CD14-positive monocyte (primary cell): ENCODE measurements around the gene C2orf80. TPM values are rescaled to one million over a fixed set of nuclear protein-coding genes. Genes with fewer than 3 reads are reported as not detected.

Experiments
- DNase-seq, 3 donors: peaks; one replicate each; pipeline ENCODE4 v3.0.0-alpha.2; 2011 to 2022
- H2AFZ ChIP-seq: 2 replicates; pipeline ENCODE4 v1.6.0; 2012; ENCODE audit warnings: mild to moderate bottlenecking, low read depth, low read length, inconsistent platforms; ENCODE audit not compliant: insufficient read depth, poor library complexity, severe bottlenecking
- H3K27ac ChIP-seq, 2 donors: 1 replicate in 1 of 2; 2 replicates in 1 of 2; pipeline ENCODE4 v1.5.1; 2012 to 2013; ENCODE audit warnings: low read length in 2 of 2, control low read depth in 1 of 2, inconsistent platforms in 1 of 2, low read depth in 1 of 2, mild to moderate bottlenecking in 1 of 2
- H3K27me3 ChIP-seq, 2 donors: one replicate each; pipeline versions ENCODE4 v1.6.0 to v1.6.1; 2011 to 2013; ENCODE audit warnings: low read length in 2 of 2; ENCODE audit not compliant: control insufficient read depth in 2 of 2, insufficient read depth in 2 of 2
- H3K36me3 ChIP-seq, 2 donors: replicated peaks in 1 of 2; 1 replicate in 1 of 2; 2 replicates in 1 of 2; pipeline versions ENCODE4 v1.5.1 to v1.6.1; 2012 to 2013; ENCODE audit warnings: low read length in 2 of 2, control low read depth in 1 of 2, inconsistent platforms in 1 of 2, mild to moderate bottlenecking in 1 of 2; ENCODE audit not compliant: insufficient read depth in 2 of 2, control insufficient read depth in 1 of 2
- H3K4me1 ChIP-seq, 2 donors: 1 replicate in 1 of 2; 2 replicates in 1 of 2; pipeline versions ENCODE4 v1.5.1 to v1.6.1; 2012 to 2013; ENCODE audit warnings: low read length in 2 of 2, control low read depth in 1 of 2, inconsistent platforms in 1 of 2, mild to moderate bottlenecking in 1 of 2, moderate library complexity in 1 of 2; ENCODE audit not compliant: insufficient read depth in 2 of 2, control insufficient read depth in 1 of 2
- H3K4me2 ChIP-seq: replicated peaks from 2 replicates; pipeline ENCODE3; 2012; ENCODE audit warnings: low read length, moderate library complexity, mild to moderate bottlenecking; ENCODE audit not compliant: poor library complexity, severe bottlenecking; ENCODE audit errors: extremely low read depth
- H3K4me3 ChIP-seq, 3 experiments: fragments of 200-600 bp in 1 of 3; sonication (generic) in 1 of 3; replicated peaks in 1 of 3; 1 replicate in 2 of 3; 2 replicates in 1 of 3; pipeline ENCODE4 v1.5.1; 2011 to 2013; ENCODE audit warnings: low read length in 3 of 3, mild to moderate bottlenecking in 3 of 3, control low read depth in 2 of 3, low read depth in 2 of 3, inconsistent platforms in 1 of 3, moderate library complexity in 1 of 3
- H3K79me2 ChIP-seq: 2 replicates; pipeline ENCODE4 v1.6.0; 2012; ENCODE audit warnings: mild to moderate bottlenecking, control low read depth, inconsistent platforms, low read length, moderate library complexity; ENCODE audit not compliant: insufficient read depth
- H3K9ac ChIP-seq: 2 replicates; pipeline ENCODE4 v1.6.0; 2017; ENCODE audit warnings: low read length, mild to moderate bottlenecking; ENCODE audit not compliant: insufficient read depth, poor library complexity, severe bottlenecking
- H3K9me3 ChIP-seq, 2 donors: replicated peaks in 1 of 2; 1 replicate in 1 of 2; 2 replicates in 1 of 2; pipeline versions ENCODE4 v1.5.1 to v1.6.1; 2012 to 2013; ENCODE audit warnings: low read length in 2 of 2, control low read depth in 1 of 2; ENCODE audit not compliant: control insufficient read depth in 1 of 2, insufficient read depth in 1 of 2
- H4K20me1 ChIP-seq: 2 replicates; pipeline ENCODE4 v1.6.0; 2012; ENCODE audit warnings: mild to moderate bottlenecking, low read length, control low read depth, moderate library complexity; ENCODE audit not compliant: insufficient read depth
- H3K27ac Mint-ChIP-seq, 7 donors: one replicate each; pipeline ENCODE4 v1.8.0; 2020; ENCODE audit warnings: mild to moderate bottlenecking in 7 of 7, mixed read lengths in 7 of 7, moderate library complexity in 6 of 7, inconsistent platforms in 2 of 7
- H3K27me3 Mint-ChIP-seq, 3 donors: one replicate each; pipeline ENCODE4 v1.8.0; 2021 to 2022; ENCODE audit warnings: low read depth in 3 of 3, mild to moderate bottlenecking in 3 of 3, mixed read lengths in 3 of 3, moderate library complexity in 3 of 3, inconsistent platforms in 1 of 3
- H3K36me3 Mint-ChIP-seq, 2 donors: one replicate each; pipeline ENCODE4 v1.8.0; 2020; ENCODE audit warnings: mixed read lengths in 2 of 2, inconsistent platforms in 1 of 2, mild to moderate bottlenecking in 1 of 2
- H3K4me1 Mint-ChIP-seq: one replicate; pipeline ENCODE4 v1.8.0; 2020; ENCODE audit warnings: mild to moderate bottlenecking, mixed read lengths
- H3K4me3 Mint-ChIP-seq, 2 donors: one replicate each; pipeline ENCODE4 v1.8.0; 2020; ENCODE audit warnings: mild to moderate bottlenecking in 2 of 2, mixed read lengths in 2 of 2, moderate library complexity in 1 of 2
- H3K9me3 Mint-ChIP-seq, 7 donors: one replicate each; pipeline ENCODE4 v1.8.0; 2020 to 2022; ENCODE audit warnings: mixed read lengths in 7 of 7, mild to moderate bottlenecking in 6 of 7, moderate library complexity in 6 of 7, inconsistent platforms in 2 of 7
- WGBS: methylation state at CpG from one replicate; pipeline ENCODE4 v1.1.5; 2013; ENCODE audit warnings: missing lambda C conversion rate; ENCODE audit not compliant: insufficient coverage; 5-methylcytosine and 5-hydroxymethylcytosine counted together
- intact Hi-C, 2 donors: fragments of 100-400 bp; cut with micrococcal nuclease; formaldehyde crosslinking; loops; one replicate each; pipeline versions ENCODE4 v1.15.0 to v1.15.1; 2023
- polyA plus RNA-seq, 3 donors: library from polyadenylated mRNA; depleted of rRNA in 1 of 3; unstranded in 2 of 3; stranded (reverse) in 1 of 3; fragments of 300-500 nt in 2 of 3; fragments of >200 nt in 1 of 3; fragmentation: Illumina TruSeq in 2 of 3; gene quantifications; 1 replicate in 2 of 3; 2 replicates in 1 of 3; pipeline ENCODE4 v1.2.3, GENCODE V29; 2012 to 2021
- TF ChIP-seq, protein P1 (sequence below): fragments of 200-600 bp; IDR thresholded peaks from one replicate; pipeline ENCODE4 v1.8.0; 2022; ENCODE audit warnings: antibody characterized with exemption, mild to moderate bottlenecking

The C2orf80 gene
- polyA plus RNA-seq, 3 donors: not detected

DNA sequence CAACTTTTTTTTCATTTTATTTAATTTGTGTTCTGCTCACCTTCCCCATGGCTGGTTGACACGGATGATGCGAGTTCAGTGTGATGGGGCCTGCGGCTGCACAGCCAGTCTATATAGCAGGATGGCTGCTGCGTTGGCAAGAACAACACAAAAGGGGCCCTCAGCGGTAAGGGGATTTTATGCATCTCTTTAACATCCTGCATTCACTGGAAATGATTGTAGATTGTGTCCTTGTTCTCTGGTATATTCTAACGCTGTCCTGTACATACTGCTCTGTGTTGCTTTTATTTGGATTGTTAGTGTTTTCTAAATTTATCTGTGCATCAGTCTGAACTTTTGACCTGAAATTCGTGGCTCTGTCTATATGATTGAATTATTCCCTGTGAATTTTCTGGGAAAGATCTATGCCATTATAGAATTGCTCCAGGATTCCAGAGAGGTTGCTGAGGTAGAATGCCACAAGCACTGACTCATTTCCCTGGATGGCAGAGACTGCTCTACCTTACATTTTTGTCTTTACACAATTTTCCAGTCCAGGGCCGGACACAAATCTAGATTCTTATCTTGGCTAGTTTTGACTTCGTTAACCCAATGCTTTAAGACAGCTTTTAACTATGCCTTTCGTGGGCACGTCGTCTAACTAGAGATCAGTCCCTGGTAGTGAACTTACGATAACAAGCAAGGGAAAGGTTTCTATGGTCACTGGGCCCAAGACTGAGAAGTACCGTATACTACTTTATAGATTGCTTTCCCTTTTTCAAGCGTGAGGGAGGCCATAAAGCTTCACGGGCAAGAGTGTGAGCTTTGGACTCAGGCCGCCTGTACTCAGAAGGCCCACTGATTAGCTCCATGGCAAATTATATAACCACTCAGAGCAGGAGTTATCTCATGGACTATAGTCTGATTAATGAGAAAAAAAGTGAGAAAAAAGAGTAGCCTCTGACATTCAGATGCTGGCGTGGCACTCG is 59.8 kb downstream of the C2orf80 start, which contains the start of gene CRYGC:
Gene CRYGC, minus strand, starts transcription at position 85 of the 968 bp plus-strand sequence. Its CDS starts 36 bp downstream, at position 49.
- H3K4me3 Mint-ChIP-seq: no peak within 1 kb of the TSS

DNA sequence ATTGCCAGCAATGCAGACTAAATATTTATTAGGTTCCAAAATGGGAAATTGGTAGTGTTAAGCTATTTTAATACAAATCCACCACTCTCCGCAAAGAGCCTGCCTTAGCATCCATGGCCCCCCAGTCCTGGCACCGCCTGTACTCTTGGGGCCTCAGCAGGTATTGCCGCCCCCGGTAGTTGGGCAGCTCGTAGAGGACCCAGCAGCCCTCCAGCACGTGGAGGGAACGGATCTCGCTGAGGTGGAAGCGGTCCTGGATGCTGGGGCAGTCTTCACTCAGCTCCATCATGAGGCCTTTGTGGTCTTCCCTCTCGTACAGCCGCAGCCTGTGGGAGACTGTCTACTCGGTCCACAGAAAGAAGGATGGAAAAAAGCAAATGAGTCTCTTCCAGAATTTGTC is 61.7 kb downstream of the C2orf80 start:
- Mint-ChIP-seq H3K9me3 (peaks cover 0 to 1% (median 0%) of the 10 kb centered on the region in 7 donors), H3K4me1 (peaks cover 19% of the 10 kb centered on the region), H3K4me3 (no peak overlapping the region), H3K36me3 (peaks cover 0 to 1% of the 10 kb centered on the region in 2 donors), H3K27ac (no peak overlapping the region), H3K27me3 (peaks cover 4 to 18% (median 15%) of the 10 kb centered on the region in 3 donors)
- no peak for DNase-seq
- no peaks in the 10 kb centered on the region for H3K79me2 ChIP-seq
- no peak overlapping the region for H3K4me3 ChIP-seq
- no peaks in the 10 kb centered on the region for H3K9me3 ChIP-seq
- peaks cover 4 to 11% of the 10 kb centered on the region in 2 donors for H3K4me1 ChIP-seq
- no peak overlapping the region for H3K4me2 ChIP-seq
- TF ChIP-seq, protein P1, sequence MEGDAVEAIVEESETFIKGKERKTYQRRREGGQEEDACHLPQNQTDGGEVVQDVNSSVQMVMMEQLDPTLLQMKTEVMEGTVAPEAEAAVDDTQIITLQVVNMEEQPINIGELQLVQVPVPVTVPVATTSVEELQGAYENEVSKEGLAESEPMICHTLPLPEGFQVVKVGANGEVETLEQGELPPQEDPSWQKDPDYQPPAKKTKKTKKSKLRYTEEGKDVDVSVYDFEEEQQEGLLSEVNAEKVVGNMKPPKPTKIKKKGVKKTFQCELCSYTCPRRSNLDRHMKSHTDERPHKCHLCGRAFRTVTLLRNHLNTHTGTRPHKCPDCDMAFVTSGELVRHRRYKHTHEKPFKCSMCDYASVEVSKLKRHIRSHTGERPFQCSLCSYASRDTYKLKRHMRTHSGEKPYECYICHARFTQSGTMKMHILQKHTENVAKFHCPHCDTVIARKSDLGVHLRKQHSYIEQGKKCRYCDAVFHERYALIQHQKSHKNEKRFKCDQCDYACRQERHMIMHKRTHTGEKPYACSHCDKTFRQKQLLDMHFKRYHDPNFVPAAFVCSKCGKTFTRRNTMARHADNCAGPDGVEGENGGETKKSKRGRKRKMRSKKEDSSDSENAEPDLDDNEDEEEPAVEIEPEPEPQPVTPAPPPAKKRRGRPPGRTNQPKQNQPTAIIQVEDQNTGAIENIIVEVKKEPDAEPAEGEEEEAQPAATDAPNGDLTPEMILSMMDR: no peak
- H3K27ac ChIP-seq: no peak overlapping the region
- H2AFZ ChIP-seq: no peak overlapping the region
- H3K36me3 ChIP-seq: no peaks in the 10 kb centered on the region
- peaks cover 2 to 3% of the 10 kb centered on the region in 2 donors for H3K27me3 ChIP-seq
- 96% methylated on average over 10 of the region's 12 CpGs for WGBS
- H3K9ac ChIP-seq: no peak overlapping the region
- H4K20me1 ChIP-seq: no peaks in the 10 kb centered on the region
- intact Hi-C loops: no loop called here

More for the DNA sequence above, 59.8 kb downstream of the C2orf80 start, which contains the start of gene CRYGC:
- Histone ChIP-seq H3K4me1 (peaks cover 3 to 5% of the 10 kb centered on the region in 2 donors), H3K9me3 (no peaks in the 10 kb centered on the region), H3K36me3 (no peaks in the 10 kb centered on the region), H3K4me2 (no peak within 1 kb of the TSS), H3K9ac (no peak within 1 kb of the TSS), H4K20me1 (no peaks in the 10 kb centered on the region), H3K4me3 (no peak within 1 kb of the TSS), H3K27ac (no peak within 1 kb of the TSS), H2AFZ (no peak within 1 kb of the TSS), H3K79me2 (no peaks in the 10 kb centered on the region), H3K27me3 (no peaks in the 10 kb centered on the region)
- H3K27me3 Mint-ChIP-seq: peaks cover 3 to 5% (median 4%) of the 10 kb centered on the region in 3 donors
- H3K36me3 Mint-ChIP-seq: peaks cover 0 to 1% of the 10 kb centered on the region in 2 donors
- 94% methylated on average over 9 of the region's 19 CpGs for WGBS
- peaks cover 8% of the 10 kb centered on the region for H3K4me1 Mint-ChIP-seq
- intact Hi-C loops: no loop called here
- peaks cover 0 to 6% (median 0%) of the 10 kb centered on the region in 7 donors for H3K9me3 Mint-ChIP-seq
- DNase-seq: no peak
- H3K27ac Mint-ChIP-seq: peak within 1 kb of the TSS in 1 of 7 donors; percentile 30
- TF ChIP-seq, protein P1: no peak
